RKO (cell line): ENCODE results near the gene RNF135.
"Not testable (repeated sequence)": the region's sequence is repeated elsewhere in the genome, so short reads cannot be mapped to it uniquely, and the experiment has no call there.

Source experiments
- DNase-seq: peaks from one replicate; pipeline ENCODE4 v3.0.0-alpha.2; 2016; ENCODE audit warnings: low spot score

The RNF135 gene, protein sequence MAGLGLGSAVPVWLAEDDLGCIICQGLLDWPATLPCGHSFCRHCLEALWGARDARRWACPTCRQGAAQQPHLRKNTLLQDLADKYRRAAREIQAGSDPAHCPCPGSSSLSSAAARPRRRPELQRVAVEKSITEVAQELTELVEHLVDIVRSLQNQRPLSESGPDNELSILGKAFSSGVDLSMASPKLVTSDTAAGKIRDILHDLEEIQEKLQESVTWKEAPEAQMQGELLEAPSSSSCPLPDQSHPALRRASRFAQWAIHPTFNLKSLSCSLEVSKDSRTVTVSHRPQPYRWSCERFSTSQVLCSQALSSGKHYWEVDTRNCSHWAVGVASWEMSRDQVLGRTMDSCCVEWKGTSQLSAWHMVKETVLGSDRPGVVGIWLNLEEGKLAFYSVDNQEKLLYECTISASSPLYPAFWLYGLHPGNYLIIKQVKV

DNA sequence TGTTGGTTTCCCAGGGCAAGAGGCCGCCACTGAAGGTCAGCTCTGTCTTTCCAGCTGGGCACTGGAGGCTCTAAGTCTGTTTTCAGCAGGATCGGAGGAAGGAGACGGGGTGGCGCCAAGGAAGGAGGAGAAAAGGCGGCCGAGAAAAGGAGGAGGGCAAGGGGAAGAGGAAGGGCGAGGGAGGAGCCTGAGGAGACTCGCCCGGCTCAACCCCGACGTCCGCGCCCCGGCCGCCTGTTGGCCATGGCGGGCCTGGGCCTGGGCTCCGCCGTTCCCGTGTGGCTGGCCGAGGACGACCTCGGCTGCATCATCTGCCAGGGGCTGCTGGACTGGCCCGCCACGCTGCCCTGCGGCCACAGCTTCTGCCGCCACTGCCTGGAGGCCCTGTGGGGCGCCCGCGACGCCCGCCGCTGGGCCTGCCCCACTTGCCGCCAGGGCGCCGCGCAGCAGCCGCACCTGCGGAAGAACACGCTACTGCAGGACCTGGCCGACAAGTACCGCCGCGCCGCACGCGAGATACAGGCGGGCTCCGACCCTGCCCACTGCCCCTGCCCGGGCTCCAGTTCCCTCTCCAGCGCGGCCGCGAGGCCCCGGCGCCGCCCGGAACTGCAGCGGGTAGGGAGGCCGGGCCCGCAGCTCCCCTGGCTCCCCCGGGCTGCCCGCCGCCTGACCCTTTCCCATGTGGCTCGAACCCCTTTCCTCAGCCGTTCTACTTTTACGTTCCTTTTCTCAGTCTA is at the start of gene RNF135:
Gene RNF135 (plus strand): TSS at position 209 of the 737 bp plus-strand sequence. CDS start 35 bp downstream, at position 244.
- DNase-seq: peak; percentile 86

GRCh38 chr17:30921544-30922196 is 49.2 kb upstream of the RNF135 start, which contains the start of gene ADAP2:
Gene ADAP2, plus strand, starts transcription at chr17:30921945. Its CDS starts 70 bp downstream, at chr17:30922015.
- no peak for DNase-seq

GRCh38 chr17:30922235-30923030 is 48.4 kb upstream of the RNF135 start:
- no peak for DNase-seq

DNA sequence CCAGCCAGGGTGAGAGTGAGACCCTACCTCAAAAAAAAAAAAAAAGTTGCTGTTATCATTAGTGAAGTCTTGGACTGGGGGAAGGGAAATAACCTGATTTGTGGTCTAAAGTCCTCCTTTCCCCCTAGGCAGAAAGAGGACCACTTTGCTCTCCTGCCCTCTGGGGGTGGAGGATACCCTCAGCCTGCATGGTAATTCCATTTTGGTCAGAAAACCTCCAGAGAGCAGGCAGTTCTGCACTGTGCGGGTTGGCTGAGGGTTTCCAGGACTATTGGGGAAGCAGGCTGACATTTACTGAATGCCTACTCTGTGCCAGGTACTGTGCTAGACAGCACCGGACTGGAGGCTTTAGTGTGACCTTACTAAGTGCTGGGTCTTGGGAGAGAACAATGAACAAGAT is 46.5 kb upstream of the RNF135 start:
- no peak for DNase-seq

DNA sequence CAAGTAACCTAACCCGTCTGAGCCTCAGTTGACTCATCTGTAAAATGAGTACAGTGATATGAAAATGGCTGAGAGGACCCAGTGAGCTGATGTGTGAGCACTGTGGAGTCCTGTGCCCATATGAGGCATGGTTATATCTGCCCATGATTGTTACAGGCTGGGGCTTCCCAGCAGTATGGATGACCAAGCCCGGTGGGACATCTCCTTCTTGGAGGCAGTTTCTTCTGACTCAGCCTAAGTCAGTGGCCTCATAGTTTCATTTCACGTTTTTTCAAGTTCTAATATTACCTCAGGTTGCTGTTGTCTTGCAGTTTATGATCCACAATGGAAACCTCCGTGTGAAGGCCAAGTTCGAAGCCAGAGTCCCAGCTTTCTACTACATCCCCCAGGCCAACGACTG is 44.3 kb upstream of the RNF135 start:
- no peak for DNase-seq

DNA sequence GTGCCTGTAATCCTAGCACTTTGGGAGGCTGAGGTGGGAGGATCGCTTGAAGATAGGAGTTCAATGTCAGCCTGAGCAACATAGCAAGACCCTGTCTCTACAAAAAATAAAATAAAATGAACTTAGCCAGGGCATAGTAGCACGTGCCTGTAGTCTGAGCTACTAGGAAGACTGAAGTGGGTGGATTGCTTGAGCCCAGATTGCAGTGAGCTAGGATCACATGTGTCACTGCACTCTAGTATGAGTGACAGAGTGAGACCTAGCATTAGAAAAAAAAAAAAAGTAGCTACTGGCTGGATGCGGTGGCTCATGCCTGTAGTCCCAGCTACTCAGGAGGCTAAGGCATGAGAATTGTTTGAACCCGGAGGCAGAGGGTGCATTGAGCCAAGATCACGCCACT is 43.1 kb upstream of the RNF135 start:
- no peak for DNase-seq

GRCh38 chr17:30928584-30928983 is 42.3 kb upstream of the RNF135 start:
- no peak for DNase-seq

- no peak for DNase-seq
Observed at GRCh38 chr17:30929081-30929633, 41.7 kb upstream of the RNF135 start.

GRCh38 chr17:30929861-30930260 is 41.0 kb upstream of the RNF135 start:
- DNase-seq: not testable (repeated sequence)

DNA sequence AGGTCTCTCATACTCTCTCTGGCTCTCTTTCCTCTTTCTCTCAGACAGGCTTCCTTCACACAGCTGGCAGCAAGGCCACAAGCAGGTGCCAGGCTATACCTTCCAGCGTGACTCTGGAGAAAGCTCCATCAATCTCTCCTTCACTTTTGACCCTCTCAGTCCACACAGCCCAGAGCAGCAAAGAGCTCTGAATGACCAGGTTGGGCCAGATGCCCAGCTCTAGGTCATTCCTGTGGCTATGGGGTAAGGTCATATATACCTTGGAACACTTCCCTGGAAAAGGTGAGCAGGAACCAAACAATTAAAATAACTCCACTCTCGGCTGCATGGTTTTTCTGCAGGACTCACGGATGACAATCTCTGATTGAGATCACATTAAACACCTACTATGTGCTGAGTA is 40.3 kb upstream of the RNF135 start:
- DNase-seq: no peak

GRCh38 chr17:30931582-30931981 is 39.3 kb upstream of the RNF135 start:
- DNase-seq: not testable (repeated sequence)

DNA sequence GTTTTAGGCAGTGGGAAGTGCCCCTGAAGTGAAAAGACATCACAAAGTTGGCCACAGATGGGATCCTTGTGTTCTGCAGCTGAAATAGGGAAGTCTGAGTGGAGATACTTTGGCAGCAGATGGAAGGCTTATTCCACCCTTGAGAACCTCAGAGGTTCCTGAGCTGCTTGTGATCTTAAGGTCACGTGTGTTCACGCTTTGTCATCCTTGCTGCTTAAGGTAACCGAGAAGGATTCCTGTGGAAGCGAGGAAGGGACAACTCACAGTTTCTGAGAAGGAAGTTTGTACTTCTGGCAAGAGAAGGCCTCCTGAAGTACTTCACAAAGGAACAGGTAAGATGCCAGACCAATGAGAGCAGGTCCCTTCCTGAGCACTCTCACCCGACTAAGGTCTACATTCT is 36.9 kb upstream of the RNF135 start:
- DNase-seq: no peak

- DNase-seq: no peak
Observed at GRCh38 chr17:30939051-30939689, 31.7 kb upstream of the RNF135 start.

- no peak for DNase-seq
Observed at GRCh38 chr17:30942308-30943079, 28.3 kb upstream of the RNF135 start.

GRCh38 chr17:30947796-30948195 is 23.0 kb upstream of the RNF135 start:
- no peak for DNase-seq

DNA sequence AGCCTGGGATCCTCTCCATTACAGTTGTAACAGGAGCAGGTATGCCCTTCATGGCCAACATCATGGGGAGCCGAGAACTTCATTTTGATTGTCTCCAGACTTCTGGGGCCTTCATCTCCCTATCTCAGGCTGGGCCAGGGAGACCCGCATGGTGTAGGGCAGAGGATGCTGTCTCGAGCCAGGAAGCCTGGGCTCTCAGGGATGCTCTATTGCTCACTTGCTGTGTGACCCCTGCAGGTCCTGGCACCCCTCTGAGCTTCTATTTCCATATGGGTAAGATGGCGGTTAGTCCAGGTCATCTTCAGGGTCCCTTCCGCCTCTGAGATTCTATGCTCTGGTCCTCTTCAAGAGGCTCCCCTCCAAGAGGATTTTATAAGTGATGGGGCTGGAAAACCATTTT is 20.6 kb upstream of the RNF135 start:
- no peak for DNase-seq

GRCh38 chr17:30950669-30951399 is 20.0 kb upstream of the RNF135 start:
- peak; percentile 37 for DNase-seq

DNA sequence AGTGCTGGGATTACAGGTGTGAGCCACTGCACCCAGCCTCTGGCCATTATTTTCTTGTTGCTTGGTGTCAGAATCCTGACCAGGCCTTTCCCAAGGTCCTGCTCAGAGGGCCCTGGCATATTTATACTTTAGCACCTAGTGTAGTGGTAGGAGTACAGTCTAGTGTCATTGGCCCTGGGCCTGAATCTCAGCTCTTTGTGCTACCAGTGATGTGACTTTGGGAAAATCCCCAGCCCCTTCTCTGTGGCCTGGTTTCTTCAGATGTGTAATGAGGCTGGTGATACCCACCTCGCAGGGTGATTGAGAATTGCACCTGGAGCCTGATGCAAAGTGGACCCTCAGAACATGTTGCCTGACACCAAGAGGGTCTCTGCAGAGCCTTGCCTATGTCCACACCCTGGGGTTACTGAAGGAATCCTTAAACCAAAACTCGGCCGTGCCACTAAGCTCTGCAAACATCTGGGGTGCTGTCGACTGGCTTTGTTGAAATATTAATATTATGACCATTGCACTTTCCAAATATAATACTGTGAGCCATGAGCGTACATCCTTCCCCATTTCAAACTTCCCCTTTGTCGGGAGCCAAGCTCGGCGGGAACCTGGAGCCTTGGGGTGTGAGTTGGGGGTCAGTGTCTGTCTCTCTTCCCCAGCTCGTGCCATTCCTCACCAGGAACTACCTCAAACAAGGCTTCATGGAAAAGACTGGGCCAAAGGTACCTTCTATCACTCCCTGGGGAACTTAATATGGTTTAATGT is 18.0 kb upstream of the RNF135 start:
- DNase-seq: no peak
